H9 (cell line): ENCODE data around the gene LRMDA. TPM values are rescaled to one million over a fixed set of nuclear protein-coding genes. Genes with fewer than 3 reads are reported as not detected.

ENCODE experiments used
- DNase-seq: peaks from one replicate; pipeline ENCODE4 v3.0.0-alpha.2; 2017
- H2AFZ ChIP-seq: one replicate; pipeline ENCODE4 v1.6.1; 2013; ENCODE audit warnings: mild to moderate bottlenecking, low read length, control low read depth, moderate library complexity
- H2AK5ac ChIP-seq: 2 replicates; pipeline ENCODE4 v1.6.1; 2013; ENCODE audit warnings: low read length, control low read depth, mixed read lengths; ENCODE audit not compliant: insufficient read length
- H2BK120ac ChIP-seq: one replicate; pipeline ENCODE4 v1.6.1; 2013; ENCODE audit warnings: low read depth, mild to moderate bottlenecking, low read length, control low read depth, inconsistent platforms; ENCODE audit not compliant: poor library complexity, severe bottlenecking
- H2BK12ac ChIP-seq: 2 replicates; pipeline ENCODE4 v1.6.1; 2013; ENCODE audit warnings: low read length, control low read depth, mixed read lengths, low read depth; ENCODE audit not compliant: insufficient read length
- H2BK15ac ChIP-seq: 2 replicates; pipeline ENCODE4 v1.6.1; 2013; ENCODE audit warnings: low read depth, low read length, control low read depth
- H2BK20ac ChIP-seq: one replicate; pipeline ENCODE4 v1.6.1; 2013; ENCODE audit warnings: low read depth, mild to moderate bottlenecking, low read length, control low read depth, inconsistent platforms; ENCODE audit not compliant: poor library complexity, severe bottlenecking
- H2BK5ac ChIP-seq: 2 replicates; pipeline ENCODE4 v1.6.1; 2013; ENCODE audit warnings: low read length, control low read depth, mixed read lengths; ENCODE audit not compliant: insufficient read length
- H3K14ac ChIP-seq: 2 replicates; pipeline ENCODE4 v1.6.1; 2013; ENCODE audit warnings: low read length, control low read depth; ENCODE audit not compliant: insufficient read depth
- H3K18ac ChIP-seq: 2 replicates; pipeline ENCODE4 v1.6.1; 2013; ENCODE audit warnings: low read depth, mild to moderate bottlenecking, mixed read lengths, low read length, control low read depth; ENCODE audit not compliant: insufficient read length
- H3K23ac ChIP-seq: 2 replicates; pipeline ENCODE4 v1.6.1; 2013; ENCODE audit warnings: low read length, control low read depth, mixed read lengths, low read depth; ENCODE audit not compliant: insufficient read length
- H3K23me2 ChIP-seq: 2 replicates; pipeline ENCODE4 v1.6.1; 2013; ENCODE audit warnings: low read depth, mild to moderate bottlenecking, mixed read lengths, low read length, control low read depth; ENCODE audit not compliant: insufficient read length, poor library complexity, severe bottlenecking
- H3K27ac ChIP-seq: 2 replicates; pipeline ENCODE4 v1.5.1; 2013; ENCODE audit warnings: low read length, control low read depth, mixed read lengths, low read depth; ENCODE audit not compliant: insufficient read length
- H3K27me3 ChIP-seq: 2 replicates; pipeline ENCODE4 v1.6.1; 2013; ENCODE audit warnings: low read length, control low read depth, inconsistent platforms; ENCODE audit not compliant: insufficient read depth
- H3K4ac ChIP-seq: 2 replicates; pipeline ENCODE4 v1.6.1; 2013; ENCODE audit warnings: low read depth, mild to moderate bottlenecking, control low read depth, inconsistent platforms, low read length, moderate library complexity
- H3K4me1 ChIP-seq: 2 replicates; pipeline ENCODE4 v1.6.1; 2013; ENCODE audit warnings: low read length, control low read depth, inconsistent platforms; ENCODE audit not compliant: insufficient read depth
- H3K4me2 ChIP-seq: 2 replicates; pipeline ENCODE4 v1.6.1; 2013; ENCODE audit warnings: low read length, control low read depth, mixed read lengths; ENCODE audit not compliant: insufficient read length, insufficient read depth
- H3K56ac ChIP-seq: 2 replicates; pipeline ENCODE4 v1.6.1; 2013; ENCODE audit warnings: low read depth, mild to moderate bottlenecking, mixed read lengths, low read length, control low read depth; ENCODE audit not compliant: insufficient read length
- H3K79me1 ChIP-seq: 2 replicates; pipeline ENCODE4 v1.6.1; 2013; ENCODE audit warnings: low read depth, mild to moderate bottlenecking, moderate library complexity, low read length, control low read depth, inconsistent platforms; ENCODE audit not compliant: insufficient read depth, poor library complexity, severe bottlenecking
- H3K79me2 ChIP-seq: 2 replicates; pipeline ENCODE4 v1.6.1; 2013; ENCODE audit warnings: low read length, control low read depth, inconsistent platforms; ENCODE audit not compliant: insufficient read depth
- H3K9ac ChIP-seq: 2 replicates; pipeline ENCODE4 v1.6.1; 2013; ENCODE audit warnings: low read length, control low read depth, mixed read lengths; ENCODE audit not compliant: insufficient read length; ENCODE audit errors: extremely low read depth
- H3K9me3 ChIP-seq: one replicate; pipeline ENCODE4 v1.6.1; 2013; ENCODE audit warnings: low read depth, low read length, inconsistent platforms; ENCODE audit not compliant: control insufficient read depth
- H3T11ph ChIP-seq: one replicate; pipeline ENCODE4 v1.6.1; 2013; ENCODE audit warnings: mild to moderate bottlenecking, low read length, control low read depth, inconsistent platforms
- H4K20me1 ChIP-seq: one replicate; pipeline ENCODE4 v1.6.1; 2013; ENCODE audit not compliant: control insufficient read depth, insufficient read length, insufficient read depth
- H4K5ac ChIP-seq: 2 replicates; pipeline ENCODE4 v1.6.1; 2013; ENCODE audit warnings: low read depth, mild to moderate bottlenecking, mixed read lengths, low read length, control low read depth; ENCODE audit not compliant: insufficient read length
- H4K8ac ChIP-seq: replicated peaks from 2 replicates; pipeline ENCODE4 v1.6.1; 2013; ENCODE audit warnings: low read length, control low read depth, mixed read lengths, low read depth; ENCODE audit not compliant: insufficient read length
- H4K91ac ChIP-seq: 2 replicates; pipeline ENCODE4 v1.6.1; 2013; ENCODE audit warnings: low read depth, mild to moderate bottlenecking, moderate library complexity, mixed read lengths, low read length, control low read depth; ENCODE audit not compliant: insufficient read length
- H3K27ac Mint-ChIP-seq, 3 experiments: 2 replicates in 2 of 3; 3 replicates in 1 of 3; pipeline ENCODE4 v1.8.0; 2020 to 2021; ENCODE audit warnings: mixed read lengths in 3 of 3, mild to moderate bottlenecking in 1 of 3, moderate library complexity in 1 of 3
- H3K27me3 Mint-ChIP-seq: 2 replicates; pipeline ENCODE4 v1.8.0; 2021; ENCODE audit warnings: low read depth, mild to moderate bottlenecking, moderate library complexity, mixed read lengths
- H3K36me3 Mint-ChIP-seq, 3 experiments: 2 replicates in 2 of 3; 3 replicates in 1 of 3; pipeline ENCODE4 v1.8.0; 2020 to 2021; ENCODE audit warnings: low read depth in 3 of 3, mixed read lengths in 3 of 3; ENCODE audit not compliant: insufficient read depth in 1 of 3
- H3K4me1 Mint-ChIP-seq, 2 experiments: 2 replicates each; pipeline ENCODE4 v1.8.0; 2020; ENCODE audit warnings: mixed read lengths in 2 of 2
- H3K4me3 Mint-ChIP-seq, 2 experiments: 2 replicates in 1 of 2; 3 replicates in 1 of 2; pipeline ENCODE4 v1.8.0; 2020 to 2021; ENCODE audit warnings: mild to moderate bottlenecking in 2 of 2, mixed read lengths in 2 of 2, moderate library complexity in 1 of 2
- H3K9me3 Mint-ChIP-seq, 2 experiments: 2 replicates in 1 of 2; 3 replicates in 1 of 2; pipeline ENCODE4 v1.8.0; 2020; ENCODE audit warnings: mild to moderate bottlenecking in 2 of 2, mixed read lengths in 2 of 2, moderate library complexity in 1 of 2
- CTCF ChIP-seq: fragments of 200-600 bp; sonication (generic); conservative IDR thresholded peaks from 3 replicates; pipeline ENCODE4 v1.8.0; 2021; ENCODE audit warnings: antibody characterized with exemption, mild to moderate bottlenecking
- WGBS: extraction: QIAGEN DNeasy Blood & Tissue Kit; methylation state at CpG from one replicate; pipeline ENCODE4 v1.1.7; 2013; ENCODE audit warnings: missing lambda C conversion rate, low lambda C conversion rate, mixed read lengths; ENCODE audit not compliant: insufficient read length; ENCODE audit errors: extremely low coverage; 5-methylcytosine and 5-hydroxymethylcytosine counted together
- total RNA-seq: library from RNA; stranded (reverse); gene quantifications from 2 replicates; pipeline ENCODE4 v1.2.1, GENCODE V29; 2021

The LRMDA gene
- total RNA-seq, 1 experiment from 2014 or later = 1.8 TPM

- no peak overlapping the region for H2BK15ac ChIP-seq
- no peaks in the 10 kb centered on the region for H3K79me1 ChIP-seq
- no peak overlapping the region for H3T11ph ChIP-seq
- H3K36me3 Mint-ChIP-seq = peaks cover 0 to 5% (median 0%) of the 10 kb centered on the region in 3 experiments; a peak in 2 of 7 replicates
- TF ChIP-seq CTCF = no peak
- H3K23me2 ChIP-seq = no peaks in the 10 kb centered on the region
- no peak overlapping the region for H3K27ac ChIP-seq
- no peaks in the 10 kb centered on the region for H3K9me3 ChIP-seq
- no peak overlapping the region for H2BK120ac ChIP-seq
- no peak overlapping the region for H4K8ac ChIP-seq
- H4K20me1 ChIP-seq = no peaks in the 10 kb centered on the region
- no peak overlapping the region for H3K4me2 ChIP-seq
- no peak overlapping the region for H2AFZ ChIP-seq
- no peaks in the 10 kb centered on the region for H3K27me3 ChIP-seq
- no peak overlapping the region for H2AK5ac ChIP-seq
- H2BK5ac ChIP-seq = no peak overlapping the region
- H3K79me2 ChIP-seq = no peaks in the 10 kb centered on the region
- WGBS = no CpG with 5 or more reads among the region's 8 CpGs
- H3K14ac ChIP-seq = no peak overlapping the region
- no peak overlapping the region for H4K5ac ChIP-seq
- peaks cover 6 to 10% of the 10 kb centered on the region in 2 experiments for H3K4me1 Mint-ChIP-seq
- DNase-seq = peak; percentile 49
- no peak overlapping the region for H4K91ac ChIP-seq
- H3K56ac ChIP-seq = no peak overlapping the region
- no peak overlapping the region for H3K18ac ChIP-seq
- H3K9ac ChIP-seq = no peak overlapping the region
- no peak overlapping the region for H2BK12ac ChIP-seq
- no peak overlapping the region for H3K23ac ChIP-seq
- H3K9me3 Mint-ChIP-seq = peaks cover 6 to 14% of the 10 kb centered on the region in 2 experiments; a peak in 4 of 5 replicates
- H3K4me1 ChIP-seq = no peaks in the 10 kb centered on the region
- no peak overlapping the region for H3K4me3 Mint-ChIP-seq
- H2BK20ac ChIP-seq = no peak overlapping the region
- H3K27me3 Mint-ChIP-seq = peaks cover 64% of the 10 kb centered on the region
- no peak overlapping the region; a peak in 1 of 7 replicates for H3K27ac Mint-ChIP-seq
- no peak overlapping the region for H3K4ac ChIP-seq
These were observed 80.9 kb downstream of the LRMDA start for GRCh38 chr10:75512203-75512933.
